IMR-90 (cell line): ENCODE results near the gene ANKRD33B. TPM values are rescaled to one million over a fixed set of nuclear protein-coding genes. Genes with fewer than 3 reads are reported as not detected.

Experiments
- ATAC-seq: fragments of 200-7000 bp; cut with Tn5 transposase; 2 replicates; pipeline ENCODE4 v1.9.1; 2020; ENCODE audit warnings: low read depth, mild to moderate bottlenecking, moderate library complexity
- BruUV-seq: library from RNA; stranded (reverse); fragments of 400-500 nt; replicated peaks from 2 replicates; lab custom pipeline; 2021; lab: Mats Ljungman, UMichigan
- CTCF ChIA-PET: fragments of 300-600 bp; formaldehyde crosslinking; extraction: SDS; loops from one replicate; lab custom pipeline; 2021; ENCODE audit warnings: antibody characterized with exemption; lab: Yijun Ruan, JAX
- POLR2A ChIA-PET: fragments of 300-600 bp; sonication (Branson Sonifier 250); formaldehyde crosslinking; loops from one replicate; lab custom pipeline; 2022; ENCODE audit warnings: antibody characterized with exemption; ENCODE audit not compliant: unreplicated experiment; lab: Charles Lee
- DNase-seq: peaks from one replicate; pipeline ENCODE4 v3.0.0; 2013
- H2AFZ ChIP-seq: replicated peaks from 2 replicates; pipeline ENCODE3; 2013; ENCODE audit warnings: low read length, mild to moderate bottlenecking; ENCODE audit not compliant: poor library complexity
- H2AK5ac ChIP-seq: 2 replicates; pipeline ENCODE4 v1.6.1; 2013; ENCODE audit warnings: low read depth, low read length, inconsistent platforms
- H2AK9ac ChIP-seq: replicated peaks from 2 replicates; pipeline ENCODE3; 2013; ENCODE audit warnings: mild to moderate bottlenecking, low read depth, low read length, moderate library complexity; ENCODE audit not compliant: poor library complexity
- H2BK120ac ChIP-seq: 2 replicates; pipeline ENCODE4 v1.6.1; 2013; ENCODE audit warnings: low read depth, low read length, inconsistent platforms
- H2BK15ac ChIP-seq: 3 replicates; pipeline ENCODE4 v1.6.1; 2013; ENCODE audit warnings: low read depth, low read length, inconsistent platforms
- H2BK20ac ChIP-seq: 2 replicates; pipeline ENCODE4 v1.6.1; 2013; ENCODE audit warnings: low read depth, mild to moderate bottlenecking, inconsistent platforms, low read length, moderate library complexity
- H2BK5ac ChIP-seq: 2 replicates; pipeline ENCODE4 v1.6.1; 2013; ENCODE audit warnings: mild to moderate bottlenecking, low read depth, low read length, inconsistent platforms; ENCODE audit not compliant: poor library complexity, severe bottlenecking
- H3K14ac ChIP-seq: replicated peaks from 2 replicates; pipeline ENCODE4 v1.6.1; 2013; ENCODE audit warnings: low read depth, low read length, inconsistent platforms
- H3K18ac ChIP-seq: 2 replicates; pipeline ENCODE4 v1.6.1; 2013; ENCODE audit warnings: low read depth, low read length, control low read depth
- H3K23ac ChIP-seq: 2 replicates; pipeline ENCODE4 v1.6.1; 2013; ENCODE audit warnings: low read depth, low read length, inconsistent platforms
- H3K27ac ChIP-seq: 2 replicates; pipeline ENCODE4 v1.5.1; 2013; ENCODE audit warnings: mild to moderate bottlenecking, control low read depth, low read length; ENCODE audit not compliant: insufficient read depth
- H3K27me3 ChIP-seq: 2 replicates; pipeline ENCODE4 v1.6.1; 2013; ENCODE audit warnings: low read length; ENCODE audit not compliant: control insufficient read depth, insufficient read depth
- H3K36me3 ChIP-seq: 2 replicates; pipeline ENCODE4 v1.6.1; 2013; ENCODE audit warnings: low read length, mixed read lengths; ENCODE audit not compliant: control insufficient read depth, insufficient read depth
- H3K4ac ChIP-seq: 2 replicates; pipeline ENCODE4 v1.6.1; 2013; ENCODE audit warnings: low read depth, low read length, inconsistent platforms
- H3K4me1 ChIP-seq: 2 replicates; pipeline ENCODE4 v1.6.1; 2013; ENCODE audit warnings: low read length, mixed read lengths; ENCODE audit not compliant: control insufficient read depth, insufficient read depth
- H3K4me2 ChIP-seq: 2 replicates; pipeline ENCODE4 v1.6.1; 2013; ENCODE audit warnings: low read depth, mild to moderate bottlenecking, control low read depth, low read length, moderate library complexity
- H3K4me3 ChIP-seq: 2 replicates; pipeline ENCODE4 v1.5.1; 2013; ENCODE audit warnings: low read depth, mild to moderate bottlenecking, control low read depth, low read length, moderate library complexity; ENCODE audit not compliant: insufficient read depth
- H3K56ac ChIP-seq: 2 replicates; pipeline ENCODE4 v1.6.1; 2013; ENCODE audit warnings: low read length, inconsistent platforms; ENCODE audit not compliant: insufficient read depth; ENCODE audit errors: extremely low read depth
- H3K79me1 ChIP-seq, 2 experiments: 2 replicates each; pipeline ENCODE4 v1.6.1; 2013; ENCODE audit warnings: low read length in 2 of 2, inconsistent platforms in 1 of 2, low read depth in 1 of 2
- H3K9ac ChIP-seq: 2 replicates; pipeline ENCODE4 v1.6.1; 2013; ENCODE audit warnings: low read depth, low read length, control low read depth
- H3K9me1 ChIP-seq: 2 replicates; pipeline ENCODE4 v1.6.1; 2013; ENCODE audit warnings: low read length, inconsistent platforms; ENCODE audit not compliant: insufficient read depth
- H3K9me3 ChIP-seq: 2 replicates; pipeline ENCODE4 v1.6.1; 2013; ENCODE audit warnings: low read length; ENCODE audit not compliant: control insufficient read depth, insufficient read depth
- H4K20me1 ChIP-seq: 2 replicates; pipeline ENCODE4 v1.6.1; 2013; ENCODE audit warnings: low read length, inconsistent platforms; ENCODE audit not compliant: insufficient read depth
- H4K5ac ChIP-seq: 2 replicates; pipeline ENCODE4 v1.6.1; 2013; ENCODE audit warnings: mild to moderate bottlenecking, low read depth, low read length, control low read depth
- H4K8ac ChIP-seq, 2 experiments: 2 replicates each; pipeline ENCODE4 v1.6.1; 2013; ENCODE audit warnings: low read depth in 2 of 2, low read length in 2 of 2, control low read depth in 1 of 2, inconsistent platforms in 1 of 2
- H4K91ac ChIP-seq: 2 replicates; pipeline ENCODE4 v1.6.1; 2013; ENCODE audit warnings: low read depth, low read length, inconsistent platforms; ENCODE audit not compliant: insufficient read depth
- CEBPB ChIP-seq: IDR thresholded peaks from 2 replicates; pipeline ENCODE4 v1.6.1; 2012; ENCODE audit warnings: low read depth, low read length, improper control_type of control experiment
- CHD1 ChIP-seq: IDR thresholded peaks from 2 replicates; pipeline ENCODE4 v1.6.1; 2012; ENCODE audit warnings: low read depth, low read length, improper control_type of control experiment
- CTCF ChIP-seq: conservative IDR thresholded peaks from 2 replicates; pipeline ENCODE4 v1.5.1; 2012; ENCODE audit warnings: mild to moderate bottlenecking, low read depth, low read length, improper control_type of control experiment
- MXI1 ChIP-seq: IDR thresholded peaks from 2 replicates; pipeline ENCODE4 v1.6.1; 2012; ENCODE audit warnings: low read depth, mild to moderate bottlenecking, low read length, moderate library complexity, borderline replicate concordance
- NFE2L2 ChIP-seq: fragments of 150-350 bp; IDR thresholded peaks from 2 replicates; pipeline ENCODE4 v1.6.1; 2016; ENCODE audit warnings: low read depth, mild to moderate bottlenecking, low read length
- RCOR1 ChIP-seq: IDR thresholded peaks from 2 replicates; pipeline ENCODE4 v1.6.1; 2012; ENCODE audit warnings: mild to moderate bottlenecking, low read length, improper control_type of control experiment; ENCODE audit not compliant: insufficient replicate concordance
- SMC3 ChIP-seq: fragments of 150-350 bp; IDR thresholded peaks from 2 replicates; pipeline ENCODE4 v1.6.1; 2016; ENCODE audit warnings: low read depth, mild to moderate bottlenecking, antibody characterized with exemption, low read length, moderate library complexity
- USF2 ChIP-seq: fragments of 150-350 bp; IDR thresholded peaks from 2 replicates; pipeline ENCODE4 v1.6.1; 2017; ENCODE audit warnings: mild to moderate bottlenecking, antibody characterized with exemption, low read length, low read depth
- WGBS, 2 experiments: methylation state at CpG; one replicate each; pipeline versions ENCODE4 v1.1.5 to v1.1.7; 2013; ENCODE audit warnings: missing lambda C conversion rate in 2 of 2; ENCODE audit not compliant: insufficient read length in 1 of 2; ENCODE audit errors: extremely low coverage in 2 of 2; 5-methylcytosine and 5-hydroxymethylcytosine counted together
- dilution Hi-C: fragments of 300-500 bp; cut with HindIII; formaldehyde crosslinking; loops from one replicate; pipeline ENCODE4 v1.14.3; 2018; ENCODE audit warnings: low sequenced_read_pairs; ENCODE audit not compliant: unreplicated experiment
- in situ Hi-C: fragments of 300-500 bp; cut with MboI; formaldehyde crosslinking; loops from 3 replicates; pipeline ENCODE4 v1.14.3; 2019; ENCODE audit warnings: low sequenced_read_pairs, inconsistent platforms, mixed read lengths
- intact Hi-C: fragments of 100-400 bp; cut with micrococcal nuclease; formaldehyde crosslinking; loops from 2 replicates; pipeline ENCODE4 v1.10.0; 2022
- polyA plus RNA-seq, 3 experiments: library from polyadenylated mRNA; depleted of rRNA; stranded (reverse); fragments of >200 nt; gene quantifications; 2 replicates each; pipeline ENCODE4 v1.2.3, GENCODE V29; 2012; ENCODE audit warnings: low replicate concordance in 1 of 3
- total RNA-seq: library from RNA; depleted of rRNA; stranded (reverse); fragments of >200 nt; gene quantifications from 2 replicates; pipeline ENCODE4 v1.2.3, GENCODE V29; 2012

The ANKRD33B gene
- total and polyA plus RNA-seq, 2 of the 4 experiments (the other 2 are of a cell fraction) = 2.5 to 3.3 TPM

- H3K36me3 ChIP-seq = peaks cover 15% of the 10 kb centered on the region
- no peak overlapping the region for H3K23ac ChIP-seq
- no peak overlapping the region for H3K4ac ChIP-seq
- no peak overlapping the region for H4K5ac ChIP-seq
- no peak overlapping the region for H3K9ac ChIP-seq
- no peak overlapping the region for H4K91ac ChIP-seq
- H2BK20ac ChIP-seq = no peak overlapping the region
- DNase-seq (no peak), ATAC-seq (no peak)
- 88% methylated on average over 10 of the region's 11 CpGs; no CpG with 5 or more reads in 1 of the 2 experiments for WGBS, 2 experiments
- H3K14ac ChIP-seq = no peak overlapping the region
- in situ Hi-C loops (no loop called here), intact Hi-C loops (no loop called here), dilution Hi-C loops (no loop called here)
- H3K4me1 ChIP-seq = no peaks in the 10 kb centered on the region
- POLR2A ChIA-PET = no interaction called here
- no peak overlapping the region for H2AFZ ChIP-seq
- no peaks in the 10 kb centered on the region for H4K20me1 ChIP-seq
- H3K4me2 ChIP-seq = no peak overlapping the region
- H3K56ac ChIP-seq = no peak overlapping the region
- CTCF ChIA-PET = no interaction called here
- no peak overlapping the region for H2AK5ac ChIP-seq
- no peak overlapping the region for H3K4me3 ChIP-seq
- no peak for TF ChIP-seq CEBPB
- TF ChIP-seq RCOR1 = no peak
- no peak for TF ChIP-seq USF2
- no peak for TF ChIP-seq CHD1
- no peak for TF ChIP-seq NFE2L2
- no peak for TF ChIP-seq SMC3
- no peak for TF ChIP-seq MXI1
- TF ChIP-seq CTCF = no peak
- H3K9me3 ChIP-seq = peaks cover 2% of the 10 kb centered on the region; the same call in 1 of the 2 replicates
- no peak overlapping the region for H2BK5ac ChIP-seq
- H3K9me1 ChIP-seq = peaks cover 5% of the 10 kb centered on the region; the same call in 1 of the 2 replicates
- no peak overlapping the region for H4K8ac ChIP-seq
- no TSS peak for BruUV-seq
- no peak overlapping the region for H2BK120ac ChIP-seq
- no peak overlapping the region for H2BK15ac ChIP-seq
- no peaks in the 10 kb centered on the region; a peak in 1 of 4 replicates for H3K79me1 ChIP-seq
- H3K27me3 ChIP-seq = peaks cover 2% of the 10 kb centered on the region
- no peak overlapping the region for H2AK9ac ChIP-seq
- no peak overlapping the region for H3K18ac ChIP-seq
- no peak overlapping the region for H3K27ac ChIP-seq
Observed at GRCh38 chr5:10674096-10674495, 110.2 kb downstream of the ANKRD33B start.
